Endothelial cell (in vitro differentiated cells): ENCODE results near the gene MRPL33. TPM values are rescaled to one million over a fixed set of nuclear protein-coding genes. Genes with fewer than 3 reads are reported as not detected.

ENCODE experiments used
- DNase-seq: peaks from one replicate; pipeline ENCODE4 v3.0.0; 2021; ENCODE audit warnings: low spot score
- H3K27ac Mint-ChIP-seq: one replicate; pipeline ENCODE4 v1.8.0; 2021; ENCODE audit warnings: mixed read lengths, inconsistent platforms; ENCODE audit not compliant: unreplicated experiment
- H3K27me3 Mint-ChIP-seq: one replicate; pipeline ENCODE4 v1.8.0; 2021; ENCODE audit warnings: mild to moderate bottlenecking, moderate library complexity, mixed read lengths, inconsistent platforms; ENCODE audit not compliant: unreplicated experiment
- H3K36me3 Mint-ChIP-seq: one replicate; pipeline ENCODE4 v1.8.0; 2021; ENCODE audit warnings: mild to moderate bottlenecking, low read depth, mixed read lengths, inconsistent platforms; ENCODE audit not compliant: unreplicated experiment
- H3K4me1 Mint-ChIP-seq: one replicate; pipeline ENCODE4 v1.8.0; 2021; ENCODE audit warnings: mild to moderate bottlenecking, mixed read lengths, inconsistent platforms; ENCODE audit not compliant: unreplicated experiment
- H3K4me3 Mint-ChIP-seq: one replicate; pipeline ENCODE4 v1.8.0; 2021; ENCODE audit warnings: mild to moderate bottlenecking, mixed read lengths, inconsistent platforms; ENCODE audit not compliant: unreplicated experiment
- H3K9me3 Mint-ChIP-seq: one replicate; pipeline ENCODE4 v1.8.0; 2021; ENCODE audit warnings: mixed read lengths, inconsistent platforms; ENCODE audit not compliant: unreplicated experiment
- total RNA-seq: library from RNA; stranded (reverse); fragmentation: NEBNext Ultra II Directional; extraction: Animal tissue kit (Norgen Biotek cat#: 25700); gene quantifications from one replicate; pipeline ENCODE4 v1.2.1, GENCODE V29; 2021; ENCODE audit not compliant: unreplicated experiment
- TF ChIP-seq, protein P1 (sequence below): fragments of 200-600 bp; sonication (generic); IDR thresholded peaks from one replicate; pipeline ENCODE4 v1.5.0; 2021; ENCODE audit warnings: antibody characterized with exemption; ENCODE audit not compliant: unreplicated experiment

The MRPL33 gene
- total RNA-seq, 1 donor from 2014 or later = 52.0 TPM

DNA sequence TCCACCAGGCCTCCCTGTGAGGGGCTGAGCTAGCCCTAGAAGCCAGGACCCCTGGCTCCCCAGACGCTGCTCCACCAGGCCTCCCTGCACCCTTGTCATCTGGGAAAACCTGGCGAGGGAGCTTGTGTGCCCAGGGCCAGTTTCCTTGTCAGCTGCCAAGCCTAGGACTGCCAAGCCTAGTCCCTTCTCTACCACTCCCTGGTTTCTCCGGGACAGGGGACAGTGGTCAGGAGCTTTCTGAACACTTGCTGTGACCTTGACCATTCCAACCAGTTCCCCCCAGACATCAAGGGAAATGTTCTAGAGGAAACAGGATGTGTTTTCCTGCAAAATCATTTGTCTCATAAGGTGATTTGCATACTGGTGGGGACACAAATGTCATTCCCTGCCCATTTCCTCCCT is 41.3 kb upstream of the MRPL33 start:
- Mint-ChIP-seq H3K36me3 (no peaks in the 10 kb centered on the region), H3K27me3 (peaks cover 1% of the 10 kb centered on the region), H3K4me3 (no peak overlapping the region), H3K27ac (no peak overlapping the region), H3K4me1 (peaks cover 38% of the 10 kb centered on the region), H3K9me3 (no peaks in the 10 kb centered on the region)
- TF ChIP-seq, protein P1, sequence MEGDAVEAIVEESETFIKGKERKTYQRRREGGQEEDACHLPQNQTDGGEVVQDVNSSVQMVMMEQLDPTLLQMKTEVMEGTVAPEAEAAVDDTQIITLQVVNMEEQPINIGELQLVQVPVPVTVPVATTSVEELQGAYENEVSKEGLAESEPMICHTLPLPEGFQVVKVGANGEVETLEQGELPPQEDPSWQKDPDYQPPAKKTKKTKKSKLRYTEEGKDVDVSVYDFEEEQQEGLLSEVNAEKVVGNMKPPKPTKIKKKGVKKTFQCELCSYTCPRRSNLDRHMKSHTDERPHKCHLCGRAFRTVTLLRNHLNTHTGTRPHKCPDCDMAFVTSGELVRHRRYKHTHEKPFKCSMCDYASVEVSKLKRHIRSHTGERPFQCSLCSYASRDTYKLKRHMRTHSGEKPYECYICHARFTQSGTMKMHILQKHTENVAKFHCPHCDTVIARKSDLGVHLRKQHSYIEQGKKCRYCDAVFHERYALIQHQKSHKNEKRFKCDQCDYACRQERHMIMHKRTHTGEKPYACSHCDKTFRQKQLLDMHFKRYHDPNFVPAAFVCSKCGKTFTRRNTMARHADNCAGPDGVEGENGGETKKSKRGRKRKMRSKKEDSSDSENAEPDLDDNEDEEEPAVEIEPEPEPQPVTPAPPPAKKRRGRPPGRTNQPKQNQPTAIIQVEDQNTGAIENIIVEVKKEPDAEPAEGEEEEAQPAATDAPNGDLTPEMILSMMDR = no peak
- no peak for DNase-seq

DNA sequence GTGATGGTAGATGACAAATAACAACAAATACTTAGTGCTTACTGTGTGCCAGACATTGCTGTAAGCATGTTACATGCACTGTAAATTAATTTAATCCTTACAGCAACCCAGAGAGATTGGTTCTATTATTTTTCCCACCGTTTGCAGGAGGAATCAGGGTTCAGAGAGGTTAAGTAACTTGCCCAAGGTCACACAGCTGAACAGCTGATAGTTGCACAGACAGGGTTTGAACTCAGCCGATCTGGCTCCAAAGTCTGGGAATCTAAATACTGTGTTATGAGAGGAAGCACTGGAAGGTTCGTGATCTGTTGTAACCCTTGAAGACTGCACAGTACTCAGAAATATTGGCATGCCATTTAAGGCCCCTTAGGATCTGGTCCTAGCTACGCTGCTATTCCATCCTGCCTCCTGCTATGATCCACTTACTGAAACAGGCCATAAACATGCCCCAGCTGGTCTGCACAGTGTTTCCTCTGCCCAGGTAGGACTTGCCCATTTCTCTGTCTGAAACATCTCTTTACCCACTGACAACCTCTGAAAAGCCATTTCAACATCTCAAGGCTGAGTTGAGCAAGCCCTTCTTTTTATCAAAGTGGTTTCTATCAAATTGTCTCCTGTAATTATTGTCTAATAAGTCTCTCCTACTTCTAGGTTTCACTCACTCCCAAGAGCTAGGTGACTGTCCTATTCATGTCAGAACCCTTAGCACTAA is 40.4 kb upstream of the MRPL33 start:
- Mint-ChIP-seq H3K27me3 (peaks cover 1% of the 10 kb centered on the region), H3K27ac (no peak overlapping the region), H3K9me3 (no peaks in the 10 kb centered on the region), H3K4me1 (peaks cover 38% of the 10 kb centered on the region), H3K36me3 (no peaks in the 10 kb centered on the region), H3K4me3 (no peak overlapping the region)
- DNase-seq = no peak
- TF ChIP-seq, protein P1 = no peak

DNA sequence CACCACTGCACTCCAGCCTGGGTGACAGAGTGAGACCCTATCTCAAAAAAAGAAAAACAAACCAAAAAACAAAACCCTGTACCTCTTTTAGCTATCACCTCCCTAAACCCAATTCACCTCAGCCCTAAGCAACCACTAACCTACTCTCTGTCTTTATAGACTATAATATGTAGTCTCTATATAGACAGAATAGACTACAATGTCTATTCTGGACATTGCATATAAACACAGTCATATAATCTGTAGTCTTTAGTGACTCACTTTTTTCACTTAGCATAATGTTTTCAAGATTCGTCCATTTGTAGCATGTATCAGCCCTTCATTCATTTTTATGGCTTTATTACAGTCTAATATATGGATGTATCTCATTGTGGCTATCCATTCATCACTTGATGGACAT is 37.2 kb upstream of the MRPL33 start:
- Mint-ChIP-seq H3K27me3 (no peaks in the 10 kb centered on the region), H3K4me1 (peaks cover 42% of the 10 kb centered on the region), H3K27ac (no peak overlapping the region), H3K36me3 (peaks cover 4% of the 10 kb centered on the region), H3K9me3 (no peaks in the 10 kb centered on the region), H3K4me3 (no peak overlapping the region)
- DNase-seq = no peak
- TF ChIP-seq, protein P1 = no peak

DNA sequence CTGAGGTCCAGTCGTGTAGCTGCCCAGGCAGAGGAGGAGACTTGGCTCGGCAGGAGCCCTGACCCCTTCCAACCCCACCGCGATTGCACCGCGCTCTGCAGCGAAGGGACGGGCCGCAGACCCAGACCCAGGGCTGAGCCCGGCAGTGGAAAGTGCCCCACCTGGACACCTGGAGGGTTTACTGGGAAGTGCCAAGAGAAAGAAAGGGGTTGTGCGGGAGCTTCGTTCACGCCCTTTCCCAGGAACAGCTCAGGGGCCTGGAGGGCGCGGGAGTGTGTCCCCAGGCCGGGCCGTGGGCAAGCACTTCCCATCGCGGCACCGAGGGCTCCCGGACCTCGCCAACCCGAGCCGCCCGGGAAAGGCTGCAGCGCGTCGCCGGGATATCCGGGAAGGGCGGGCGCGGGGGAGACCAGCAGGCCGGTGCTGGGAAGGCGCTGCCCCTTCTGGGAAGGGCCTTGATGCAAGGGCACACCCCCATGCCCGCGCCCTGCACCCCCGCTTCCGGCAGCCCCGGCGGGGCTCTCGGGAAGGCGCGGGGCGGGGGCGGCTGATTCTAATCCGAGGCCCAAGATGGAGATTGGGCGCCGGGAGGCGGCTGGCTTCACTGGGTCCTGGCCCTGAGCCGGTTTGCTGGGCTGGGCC is 36.1 kb upstream of the MRPL33 start:
- Mint-ChIP-seq H3K27ac (peak overlapping the region; percentile 54), H3K4me1 (peaks cover 33% of the 10 kb centered on the region), H3K9me3 (no peaks in the 10 kb centered on the region), H3K4me3 (peak overlapping the region; percentile 52), H3K36me3 (peaks cover 4% of the 10 kb centered on the region), H3K27me3 (no peaks in the 10 kb centered on the region)
- TF ChIP-seq, protein P1 = no peak
- DNase-seq = peak; percentile 63
